ENCODE data around the gene CDC14A. TPM values are rescaled to one million over a fixed set of nuclear protein-coding genes. Genes with fewer than 3 reads are reported as not detected.

CDC14A gene, protein sequence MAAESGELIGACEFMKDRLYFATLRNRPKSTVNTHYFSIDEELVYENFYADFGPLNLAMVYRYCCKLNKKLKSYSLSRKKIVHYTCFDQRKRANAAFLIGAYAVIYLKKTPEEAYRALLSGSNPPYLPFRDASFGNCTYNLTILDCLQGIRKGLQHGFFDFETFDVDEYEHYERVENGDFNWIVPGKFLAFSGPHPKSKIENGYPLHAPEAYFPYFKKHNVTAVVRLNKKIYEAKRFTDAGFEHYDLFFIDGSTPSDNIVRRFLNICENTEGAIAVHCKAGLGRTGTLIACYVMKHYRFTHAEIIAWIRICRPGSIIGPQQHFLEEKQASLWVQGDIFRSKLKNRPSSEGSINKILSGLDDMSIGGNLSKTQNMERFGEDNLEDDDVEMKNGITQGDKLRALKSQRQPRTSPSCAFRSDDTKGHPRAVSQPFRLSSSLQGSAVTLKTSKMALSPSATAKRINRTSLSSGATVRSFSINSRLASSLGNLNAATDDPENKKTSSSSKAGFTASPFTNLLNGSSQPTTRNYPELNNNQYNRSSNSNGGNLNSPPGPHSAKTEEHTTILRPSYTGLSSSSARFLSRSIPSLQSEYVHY
- 6.6 TPM for total RNA-seq
- 1 to 10 TPM; 3.8 to 5.9 (median 4.5) TPM for polyA plus RNA-seq (ENCODE audit: insufficient read depth in 1 of 8, insufficient read length in 8 of 8, low replicate concordance in 1 of 8)
- long read RNA-seq, donor 1 = 0 reads
- long read RNA-seq, donor 2 = 0 reads
- long read RNA-seq, donor 3 = 0 reads
- long read RNA-seq, donor 4, partial matches to known transcripts = 0 of 1 reads
- long read RNA-seq, donor 4, other reads (novel, unspliced or antisense) = 0 of 1 reads
- long read RNA-seq, donor 5, partial matches to known transcripts = 0 of 2 reads
- long read RNA-seq, donor 5, other reads (novel, unspliced or antisense) = 0 of 2 reads
- long read RNA-seq, donor 6, partial matches to known transcripts = 0 of 1 reads
- long read RNA-seq, donor 6, other reads (novel, unspliced or antisense) = 0 of 1 reads
- long read RNA-seq, donor 7, partial matches to known transcripts = 0 of 1 reads
- long read RNA-seq, donor 7, other reads (novel, unspliced or antisense) = 0 of 1 reads
- long read RNA-seq, donor 8, full-length matches to known transcripts = 1 of 1 reads
- long read RNA-seq, donor 8, partial matches to known transcripts = 0 of 1 reads
- long read RNA-seq, donor 8, other reads (novel, unspliced or antisense) = 0 of 1 reads
- long read RNA-seq, donor 9 = 0 reads
- long read RNA-seq, donor 10, partial matches to known transcripts = 0 of 2 reads
- long read RNA-seq, donor 10, other reads (novel, unspliced or antisense) = 0 of 2 reads
- long read RNA-seq, donor 11 = 0 reads

DNA sequence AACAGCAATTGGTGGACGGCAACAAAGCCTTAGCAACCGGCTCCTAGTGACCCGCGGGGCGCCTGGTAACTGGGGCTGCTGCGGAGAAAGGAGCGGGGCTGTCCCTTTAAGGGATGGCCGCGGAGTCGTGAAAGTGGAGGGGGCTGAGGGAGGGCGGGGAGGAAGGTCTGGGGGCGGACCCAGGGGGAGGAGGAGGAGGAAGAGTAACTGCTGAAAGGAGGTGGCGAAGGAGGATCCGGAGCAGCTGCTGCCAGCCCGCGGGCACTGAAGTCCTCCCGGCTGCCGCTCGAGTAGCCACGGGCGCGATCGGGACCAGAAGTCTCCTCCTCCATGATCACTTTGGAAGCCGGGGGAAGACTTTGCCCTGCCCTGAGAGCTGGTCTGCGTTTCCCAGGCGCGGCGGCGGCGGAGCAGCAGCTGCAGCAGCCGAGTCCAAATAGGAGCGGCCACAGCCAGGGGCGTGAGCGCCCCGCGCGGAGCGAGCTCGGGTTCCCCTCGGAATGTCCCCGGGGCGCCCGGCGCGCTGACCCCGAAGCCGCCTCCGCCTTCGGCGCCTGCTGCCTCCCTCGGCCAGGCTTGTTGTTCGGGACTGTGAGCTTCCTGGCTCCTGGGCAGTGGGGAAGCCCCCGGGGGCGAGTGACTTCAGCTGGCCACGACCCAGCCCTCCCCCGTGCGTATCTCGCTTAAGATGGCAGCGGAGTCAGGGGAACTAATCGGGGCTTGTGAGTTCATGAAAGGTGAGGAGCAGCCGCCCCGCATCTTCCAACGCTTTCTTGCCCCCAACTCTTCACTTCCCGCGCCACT, at the start of gene CDC14A:
TSS of gene CDC14A (plus strand) at position 240 of the 804 bp plus-strand sequence. CDS start at position 689, 449 bp downstream.
- Histone ChIP-seq H3K9me3 (replicated peaks; ENCODE audit: control insufficient read depth, low read depth, low read length) (no peaks in the 10 kb centered on the region), H3K27me3 (ENCODE audit: control insufficient read depth, insufficient read depth, low read length) (no peaks in the 10 kb centered on the region), H3K36me3 (ENCODE audit: control insufficient read depth, insufficient read depth, low read length) (no peaks in the 10 kb centered on the region), H3K4me3 (ENCODE audit: low read length) (peak within 1 kb of the TSS; percentile 94), H3K4me1 (ENCODE audit: control insufficient read depth, insufficient read depth, low read length) (peaks cover 9% of the 10 kb centered on the region), H3K27ac (ENCODE audit: low read length) (peak within 1 kb of the TSS; percentile 98)
- DNase-seq = peak; percentile 99
- under 1% methylated on average over 63 of the region's 65 CpGs for WGBS (ENCODE audit: insufficient coverage)

DNA sequence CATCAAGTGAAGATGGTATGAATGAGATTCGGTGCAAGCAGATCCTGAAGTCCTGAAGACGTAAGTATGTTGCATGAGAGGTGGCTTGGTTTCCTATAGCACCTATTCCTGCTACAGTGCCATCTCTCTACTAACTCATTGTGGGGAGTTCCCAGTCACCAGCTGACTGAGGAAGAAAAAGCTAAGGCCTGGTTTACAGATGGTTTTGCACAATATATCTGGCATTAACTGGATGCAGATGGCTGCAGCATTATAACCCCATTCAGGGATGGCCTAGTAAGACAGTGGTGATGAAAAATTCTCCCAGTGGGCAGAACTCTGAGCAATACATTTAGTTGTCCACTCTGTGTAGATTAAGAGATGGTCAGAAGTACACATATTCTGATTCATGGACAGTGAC, 49.6 kb upstream of the CDC14A start:
- WGBS (ENCODE audit: insufficient coverage) = no CpG with 5 or more reads among the region's 2 CpGs
- Histone ChIP-seq H3K9me3 (replicated peaks; ENCODE audit: control insufficient read depth, low read depth, low read length) (no peaks in the 10 kb centered on the region), H3K4me3 (ENCODE audit: low read length) (no peak overlapping the region), H3K27ac (ENCODE audit: low read length) (no peak overlapping the region), H3K4me1 (ENCODE audit: control insufficient read depth, insufficient read depth, low read length) (no peaks in the 10 kb centered on the region), H3K27me3 (ENCODE audit: control insufficient read depth, insufficient read depth, low read length) (no peaks in the 10 kb centered on the region), H3K36me3 (ENCODE audit: control insufficient read depth, insufficient read depth, low read length) (no peaks in the 10 kb centered on the region)
- DNase-seq = no peak

DNA sequence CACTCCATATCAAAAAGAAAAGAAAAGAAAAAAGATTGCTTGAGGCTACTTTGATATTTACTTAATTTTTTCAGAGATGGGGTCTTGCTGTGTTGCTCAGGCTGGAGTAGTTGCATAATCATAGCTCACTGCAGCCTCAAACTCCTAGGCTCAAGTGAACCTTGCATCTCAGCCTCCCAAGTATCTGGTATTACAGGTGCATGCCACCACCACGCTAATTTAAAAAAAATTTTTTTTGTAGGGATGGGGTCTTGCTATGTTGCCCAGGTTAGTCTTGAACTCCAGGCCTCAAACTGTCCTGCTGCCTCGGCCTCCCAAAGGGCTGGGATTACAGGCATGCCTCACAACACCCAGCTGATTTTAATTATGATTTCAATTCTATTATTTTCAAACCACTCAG, 48.1 kb upstream of the CDC14A start:
- Histone ChIP-seq H3K4me1 (ENCODE audit: control insufficient read depth, insufficient read depth, low read length) (no peaks in the 10 kb centered on the region), H3K27ac (ENCODE audit: low read length) (no peak overlapping the region), H3K4me3 (ENCODE audit: low read length) (no peak overlapping the region), H3K9me3 (replicated peaks; ENCODE audit: control insufficient read depth, low read depth, low read length) (no peaks in the 10 kb centered on the region), H3K36me3 (ENCODE audit: control insufficient read depth, insufficient read depth, low read length) (no peaks in the 10 kb centered on the region), H3K27me3 (ENCODE audit: control insufficient read depth, insufficient read depth, low read length) (no peaks in the 10 kb centered on the region)
- WGBS (ENCODE audit: insufficient coverage) = no CpG with 5 or more reads among the region's 2 CpGs
- DNase-seq = no peak

DNA sequence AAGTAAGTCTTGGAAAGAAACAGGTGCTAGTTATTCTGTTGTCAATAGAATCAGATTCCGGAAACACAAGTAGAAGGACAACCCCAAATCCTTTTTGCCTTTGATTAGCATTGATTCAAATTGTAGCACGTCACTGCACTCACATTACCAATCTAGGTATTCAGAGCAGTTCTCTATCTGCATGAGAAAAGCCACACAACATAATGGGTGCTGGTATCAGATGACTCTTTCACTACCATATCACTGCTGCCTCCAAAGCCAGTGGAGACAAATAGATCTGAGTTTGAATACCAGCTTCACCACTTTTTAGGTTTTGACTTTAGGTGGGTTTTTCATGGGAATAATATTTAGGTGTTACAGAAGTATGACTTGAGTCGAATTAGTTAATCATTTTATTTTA, 47.4 kb upstream of the CDC14A start:
- Histone ChIP-seq H3K27ac (ENCODE audit: low read length) (no peak overlapping the region), H3K36me3 (ENCODE audit: control insufficient read depth, insufficient read depth, low read length) (no peaks in the 10 kb centered on the region), H3K4me3 (ENCODE audit: low read length) (no peak overlapping the region), H3K27me3 (ENCODE audit: control insufficient read depth, insufficient read depth, low read length) (no peaks in the 10 kb centered on the region), H3K9me3 (replicated peaks; ENCODE audit: control insufficient read depth, low read depth, low read length) (no peaks in the 10 kb centered on the region), H3K4me1 (ENCODE audit: control insufficient read depth, insufficient read depth, low read length) (no peaks in the 10 kb centered on the region)
- no CpG with 5 or more reads among the region's 3 CpGs for WGBS (ENCODE audit: insufficient coverage)
- DNase-seq = no peak

DNA sequence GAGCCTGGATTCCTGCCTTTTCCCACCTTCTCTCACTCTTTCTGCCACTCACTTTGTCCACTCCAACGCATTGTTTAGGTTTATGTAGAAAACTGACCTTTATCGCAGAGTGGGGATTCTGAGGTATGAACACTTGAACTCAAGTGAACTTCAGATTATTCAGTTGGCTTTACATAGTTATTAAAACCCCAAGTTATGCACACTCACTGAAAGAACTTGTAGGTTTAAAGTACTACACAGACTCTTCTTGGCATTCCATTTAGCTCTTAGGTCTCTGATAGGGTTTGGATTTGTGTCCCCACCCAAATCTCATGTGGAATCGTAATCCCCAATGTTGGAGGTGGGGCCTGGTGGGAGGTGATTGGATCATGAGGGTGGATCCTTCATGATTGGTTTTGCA, 46.4 kb upstream of the CDC14A start:
- no CpG with 5 or more reads among the region's 3 CpGs for WGBS (ENCODE audit: insufficient coverage)
- Histone ChIP-seq H3K27ac (ENCODE audit: low read length) (no peak overlapping the region), H3K9me3 (replicated peaks; ENCODE audit: control insufficient read depth, low read depth, low read length) (no peaks in the 10 kb centered on the region), H3K36me3 (ENCODE audit: control insufficient read depth, insufficient read depth, low read length) (no peaks in the 10 kb centered on the region), H3K4me3 (ENCODE audit: low read length) (no peak overlapping the region), H3K27me3 (ENCODE audit: control insufficient read depth, insufficient read depth, low read length) (no peaks in the 10 kb centered on the region), H3K4me1 (ENCODE audit: control insufficient read depth, insufficient read depth, low read length) (no peaks in the 10 kb centered on the region)
- DNase-seq = no peak

DNA sequence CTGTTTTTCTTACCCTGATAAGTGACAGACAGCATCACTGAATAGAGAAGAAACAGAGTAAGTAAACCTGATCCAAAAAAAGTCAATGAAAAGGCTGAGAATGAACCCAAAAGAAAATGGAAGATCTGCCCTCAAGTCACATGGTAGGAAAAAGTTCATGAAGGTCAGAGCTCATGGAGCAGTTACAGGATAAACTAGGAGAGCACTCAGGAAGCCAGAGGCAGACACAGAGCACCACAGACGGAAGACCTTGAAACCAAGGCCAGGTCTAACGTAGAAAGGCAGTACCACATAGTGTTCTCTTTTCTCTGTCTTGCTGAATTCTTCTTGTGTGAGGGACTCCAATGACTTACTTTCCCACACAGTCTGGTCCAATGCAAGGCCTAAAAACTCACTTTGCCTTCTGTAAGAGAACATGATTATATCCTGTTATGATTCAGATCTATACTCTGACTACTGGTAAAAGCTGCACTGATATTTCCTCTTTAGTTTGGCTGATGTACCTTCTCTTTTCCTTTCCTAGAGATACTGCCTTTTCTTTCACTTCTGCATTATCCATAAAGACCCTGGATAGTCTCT, 45.5 kb upstream of the CDC14A start:
- Histone ChIP-seq H3K36me3 (ENCODE audit: control insufficient read depth, insufficient read depth, low read length) (no peaks in the 10 kb centered on the region), H3K9me3 (replicated peaks; ENCODE audit: control insufficient read depth, low read depth, low read length) (no peaks in the 10 kb centered on the region)
- no CpG with 5 or more reads among the region's 2 CpGs for WGBS (ENCODE audit: insufficient coverage)

DNA sequence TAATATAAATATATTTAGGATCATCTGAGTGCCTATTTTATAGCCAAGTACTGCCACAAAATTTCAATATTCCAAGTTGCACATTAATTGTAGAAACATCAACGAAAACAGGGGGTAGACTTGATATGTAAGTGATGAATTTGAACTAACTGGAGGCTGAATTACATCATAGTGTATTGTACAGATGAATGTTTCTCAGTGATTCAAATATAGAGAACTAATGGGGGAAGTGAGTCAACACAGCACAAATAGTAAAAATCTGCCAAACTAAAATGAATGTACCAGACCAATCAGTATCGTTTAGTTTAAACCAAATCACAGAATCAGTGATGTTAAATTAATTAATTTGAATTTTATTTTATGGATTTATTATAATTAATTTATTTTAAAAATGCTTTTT, 43.5 kb upstream of the CDC14A start:
- Histone ChIP-seq H3K4me3 (ENCODE audit: low read length) (no peak overlapping the region), H3K27me3 (ENCODE audit: control insufficient read depth, insufficient read depth, low read length) (no peaks in the 10 kb centered on the region), H3K27ac (ENCODE audit: low read length) (no peak overlapping the region), H3K9me3 (replicated peaks; ENCODE audit: control insufficient read depth, low read depth, low read length) (no peaks in the 10 kb centered on the region), H3K36me3 (ENCODE audit: control insufficient read depth, insufficient read depth, low read length) (no peaks in the 10 kb centered on the region), H3K4me1 (ENCODE audit: control insufficient read depth, insufficient read depth, low read length) (no peaks in the 10 kb centered on the region)
- no CpG with 5 or more reads among the region's 2 CpGs for WGBS (ENCODE audit: insufficient coverage)
- no peak for DNase-seq

More for the DNA sequence above, 45.5 kb upstream of the CDC14A start:
- Histone ChIP-seq H3K4me3 (ENCODE audit: low read length) (no peak overlapping the region), H3K4me1 (ENCODE audit: control insufficient read depth, insufficient read depth, low read length) (no peaks in the 10 kb centered on the region), H3K27ac (ENCODE audit: low read length) (no peak overlapping the region), H3K27me3 (ENCODE audit: control insufficient read depth, insufficient read depth, low read length) (no peaks in the 10 kb centered on the region)
- no peak for DNase-seq

DNA sequence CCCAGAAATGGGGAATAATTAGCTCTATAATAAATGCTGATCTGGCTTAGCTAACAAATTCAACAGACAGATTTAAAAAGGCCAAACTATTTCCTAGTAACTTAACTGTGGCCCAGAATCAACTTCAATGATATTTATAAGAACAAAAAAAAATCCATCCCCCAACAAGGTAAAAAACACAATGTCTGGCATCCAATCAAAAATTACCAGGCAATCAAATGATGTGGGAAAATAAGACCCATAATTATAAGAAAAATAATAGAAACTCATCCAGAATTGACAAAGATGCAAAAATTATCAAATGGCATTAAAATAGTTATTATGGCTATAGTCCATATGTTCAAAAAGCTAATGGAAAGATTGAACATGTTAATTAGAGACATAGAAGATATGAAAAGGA, 42.4 kb upstream of the CDC14A start:
- H3K4me1 ChIP-seq (ENCODE audit: control insufficient read depth, insufficient read depth, low read length) = no peaks in the 10 kb centered on the region
- H3K27me3 ChIP-seq (ENCODE audit: control insufficient read depth, insufficient read depth, low read length) = no peaks in the 10 kb centered on the region
- no peak overlapping the region for H3K4me3 ChIP-seq (ENCODE audit: low read length)
- no peaks in the 10 kb centered on the region for H3K36me3 ChIP-seq (ENCODE audit: control insufficient read depth, insufficient read depth, low read length)
- no peaks in the 10 kb centered on the region for H3K9me3 ChIP-seq (replicated peaks; ENCODE audit: control insufficient read depth, low read depth, low read length)
- H3K27ac ChIP-seq (ENCODE audit: low read length) = no peak overlapping the region
- DNase-seq = no peak

DNA sequence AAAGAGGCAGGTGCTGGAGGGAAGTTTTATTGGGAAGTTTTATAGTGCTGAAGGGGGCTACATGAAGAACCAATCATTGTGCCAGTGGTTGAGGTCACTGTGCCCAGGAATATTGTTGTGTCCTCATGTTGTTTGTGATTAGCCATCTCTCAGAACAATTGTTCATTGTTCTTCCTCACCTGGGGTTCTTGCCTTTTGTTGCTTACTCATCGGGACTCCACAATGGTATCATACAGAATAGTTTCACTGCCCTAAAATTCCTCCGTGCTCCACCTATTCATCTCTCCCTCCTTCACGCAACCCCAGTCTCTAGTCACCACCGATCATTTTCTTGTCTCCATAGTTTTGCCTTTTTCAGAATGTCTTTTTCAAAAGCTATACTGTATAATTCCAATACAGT, 38.9 kb upstream of the CDC14A start:
- H3K27ac ChIP-seq (ENCODE audit: low read length) = no peak overlapping the region
- H3K4me3 ChIP-seq (ENCODE audit: low read length) = no peak overlapping the region
- DNase-seq = no peak
- H3K27me3 ChIP-seq (ENCODE audit: control insufficient read depth, insufficient read depth, low read length) = peaks cover 2% of the 10 kb centered on the region
- WGBS (ENCODE audit: insufficient coverage) = 83% methylated on average over 4 of the region's 4 CpGs
- H3K9me3 ChIP-seq (replicated peaks; ENCODE audit: control insufficient read depth, low read depth, low read length) = no peaks in the 10 kb centered on the region
- no peaks in the 10 kb centered on the region for H3K4me1 ChIP-seq (ENCODE audit: control insufficient read depth, insufficient read depth, low read length)
- H3K36me3 ChIP-seq (ENCODE audit: control insufficient read depth, insufficient read depth, low read length) = no peaks in the 10 kb centered on the region

All from muscle of leg (tissue), 16 donors.